Common myeloid progenitor, CD34-positive (primary cell): ENCODE results near the gene ZC3HAV1L.
"Not testable (repeated sequence)": the region's sequence is repeated elsewhere in the genome, so short reads cannot be mapped to it uniquely, and the experiment has no call there.

Experiments
- CTCF ChIA-PET: fragments of 350-600 bp; sonication (Branson Sonifier 250); formaldehyde crosslinking; loops from one replicate; lab custom pipeline; 2021; ENCODE audit warnings: antibody characterized with exemption; lab: Charles Lee
- POLR2A ChIA-PET: fragments of 350-600 bp; sonication (Branson Sonifier 250); formaldehyde crosslinking; loops from one replicate; lab custom pipeline; 2021; ENCODE audit warnings: antibody characterized with exemption; lab: Charles Lee
- DNase-seq, 3 donors: peaks; one replicate each; pipeline versions ENCODE4 v3.0.0 to v3.0.0-alpha.2; 2013
- H3K27ac ChIP-seq, 2 experiments: 1 replicate in 1 of 2; 2 replicates in 1 of 2; pipeline ENCODE4 v1.7.0; 2013; ENCODE audit warnings: inconsistent platforms in 2 of 2, low read length in 2 of 2, mild to moderate bottlenecking in 2 of 2, low read depth in 1 of 2, moderate library complexity in 1 of 2; ENCODE audit not compliant: severe bottlenecking in 2 of 2, insufficient read depth in 1 of 2, poor library complexity in 1 of 2
- H3K27me3 ChIP-seq, 5 experiments: replicated peaks in 2 of 5; 1 replicate in 3 of 5; 2 replicates in 2 of 5; pipeline versions ENCODE4 v1.6.1 to v1.7.0; 2013; ENCODE audit warnings: low read length in 4 of 5, mild to moderate bottlenecking in 2 of 5, moderate library complexity in 2 of 5, inconsistent platforms in 1 of 5; ENCODE audit not compliant: insufficient read depth in 5 of 5, control insufficient read depth in 4 of 5
- H3K36me3 ChIP-seq, 4 experiments: 1 replicate in 2 of 4; 2 replicates in 2 of 4; pipeline versions ENCODE4 v1.6.1 to v1.7.0; 2013; ENCODE audit warnings: low read length in 3 of 4, control low read depth in 1 of 4, mild to moderate bottlenecking in 1 of 4; ENCODE audit not compliant: control insufficient read depth in 4 of 4, insufficient read depth in 4 of 4
- H3K4me1 ChIP-seq, 4 experiments: 1 replicate in 3 of 4; 2 replicates in 1 of 4; pipeline versions ENCODE4 v1.6.1 to v1.7.1; 2013; ENCODE audit warnings: low read length in 3 of 4, mild to moderate bottlenecking in 3 of 4, control low read depth in 1 of 4, inconsistent platforms in 1 of 4, moderate library complexity in 1 of 4; ENCODE audit not compliant: control insufficient read depth in 4 of 4, insufficient read depth in 4 of 4; ENCODE audit errors: control extremely low read depth in 1 of 4
- H3K4me3 ChIP-seq, 7 experiments: 1 replicate in 4 of 7; 2 replicates in 3 of 7; pipeline versions ENCODE4 v1.5.1 to v1.7.0; 2013; ENCODE audit warnings: mild to moderate bottlenecking in 7 of 7, low read length in 6 of 7, moderate library complexity in 6 of 7, inconsistent platforms in 2 of 7, low read depth in 2 of 7, control low read depth in 1 of 7; ENCODE audit not compliant: insufficient read depth in 4 of 7, control insufficient read depth in 1 of 7; ENCODE audit errors: extremely low read depth in 1 of 7
- H3K9me3 ChIP-seq, 5 experiments: 1 replicate in 4 of 5; 2 replicates in 1 of 5; pipeline versions ENCODE4 v1.6.1 to v1.7.1; 2013; ENCODE audit warnings: low read length in 4 of 5, mild to moderate bottlenecking in 2 of 5, inconsistent platforms in 1 of 5, low read depth in 1 of 5, moderate library complexity in 1 of 5; ENCODE audit not compliant: control insufficient read depth in 4 of 5, insufficient read depth in 2 of 5; ENCODE audit errors: control extremely low read depth in 1 of 5
- whole genome bisulfite sequencing: methylation state at CpG from one replicate; pipeline ENCODE4 v1.1.5; 2013; ENCODE audit not compliant: insufficient coverage; 5-methylcytosine and 5-hydroxymethylcytosine counted together

The ZC3HAV1L gene

DNA sequence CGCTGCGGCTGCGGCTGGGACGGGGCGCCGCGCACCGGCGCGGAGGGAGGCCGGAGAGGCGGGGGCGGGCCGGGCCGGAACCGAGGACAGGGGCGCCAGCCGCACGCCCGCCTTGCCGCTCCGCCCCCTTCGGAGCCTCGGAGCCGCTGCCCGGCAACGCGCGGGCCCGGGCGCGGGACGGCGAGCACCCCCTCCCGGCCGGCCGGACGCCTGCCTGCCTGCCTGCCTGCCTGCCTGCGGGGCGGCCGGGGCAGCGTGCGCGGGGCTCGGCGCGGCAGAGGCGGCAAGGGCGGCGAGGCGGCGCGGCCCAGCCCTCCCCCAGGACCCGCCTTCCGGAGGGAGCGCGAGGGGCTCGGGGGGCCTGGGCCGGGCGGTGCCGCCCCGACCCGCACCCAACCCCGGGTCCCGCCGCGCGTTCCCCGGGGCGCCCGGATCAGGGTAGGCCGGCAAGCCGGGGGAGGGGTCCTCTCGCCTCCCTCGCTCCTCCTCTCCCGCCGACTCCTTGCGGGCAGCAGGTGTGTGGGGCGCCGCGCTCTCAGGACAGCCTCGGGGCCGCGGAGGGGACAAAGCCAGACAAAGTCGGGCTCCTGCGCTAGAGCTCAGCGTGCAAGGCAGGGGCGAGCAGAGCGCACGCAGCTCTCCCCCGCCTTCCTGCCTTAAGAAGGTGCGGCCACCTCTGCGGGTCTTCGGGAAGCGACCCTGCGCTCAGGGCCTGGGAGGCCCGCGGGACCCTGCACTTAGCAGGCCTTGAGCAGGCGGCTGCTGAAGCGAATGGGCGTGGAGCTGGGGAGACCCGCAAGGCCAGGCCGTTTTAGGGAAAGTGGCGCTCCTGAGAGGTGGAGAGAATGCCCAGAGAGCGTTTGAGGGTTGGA lies 54.3 kb downstream of the ZC3HAV1L start, which contains the start of gene KIAA1549:
Gene KIAA1549 (minus strand): TSS at position 58 of the 872 bp plus-strand sequence. CDS start 120 bp downstream, outside the sequence.
- Histone ChIP-seq H3K4me3 (peak within 1 kb of the TSS; percentile 61 to 92 (median 76)), H3K4me1 (peaks cover 5 to 22% (median 20%) of the 10 kb centered on the region in 4 experiments), H3K9me3 (no peaks in the 10 kb centered on the region), H3K36me3 (no peaks in the 10 kb centered on the region), H3K27ac (peak within 1 kb of the TSS in 1 of 2 experiments; percentile 70), H3K27me3 (no peaks in the 10 kb centered on the region)
- POLR2A ChIA-PET, result interaction anchor here (0.6 kb wide), 1 partner anchor 9 kb away, joined by 4 read pairs; no protein-coding TSS in a partner anchor
- DNase-seq, result peak; percentile 74 to 90 (median 82)
- under 1% methylated on average over 81 of the region's 105 CpGs for WGBS
- CTCF ChIA-PET, result interaction anchor here (0.8 to 2.4 kb wide), 5 partner anchors 34 to 95 kb away, joined by 3 to 10 read pairs (median 4); no protein-coding TSS in a partner anchor

DNA sequence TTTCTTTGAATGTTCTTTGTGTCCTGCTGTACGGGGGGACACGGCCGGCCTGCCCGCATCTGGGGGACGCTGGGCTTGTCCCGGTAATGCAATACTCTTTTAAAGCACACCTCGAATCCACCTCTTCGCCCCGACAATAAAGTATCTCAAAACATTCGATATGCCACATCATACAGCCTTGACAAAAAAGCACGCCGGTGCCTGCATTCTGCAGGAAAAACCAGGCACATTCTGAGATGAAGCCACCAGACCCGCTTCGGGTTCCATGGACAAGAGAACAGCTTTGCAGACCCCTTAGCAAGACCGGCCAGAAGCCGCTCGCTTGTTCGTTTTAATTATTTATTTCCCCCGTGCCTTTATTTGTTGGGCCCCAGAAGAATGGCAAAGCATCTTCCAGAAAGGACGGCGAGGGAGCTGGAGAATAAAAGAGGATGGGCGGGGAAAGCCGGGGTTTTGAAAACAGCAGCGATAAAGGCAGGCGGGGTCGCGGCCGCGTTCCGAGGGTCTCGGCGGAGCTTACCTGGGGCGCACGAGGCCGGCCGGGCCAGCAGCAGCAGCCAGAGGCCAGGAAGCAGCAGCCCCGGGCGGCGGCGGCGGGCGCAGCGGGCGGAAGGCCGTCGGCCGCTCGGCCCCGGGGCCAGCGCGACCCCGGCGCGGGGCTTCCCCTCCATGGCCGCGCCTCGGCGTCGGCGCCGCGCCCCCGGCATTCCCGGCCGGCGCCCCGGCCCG lies 55.1 kb downstream of the ZC3HAV1L start:
- ChIA-PET POLR2A (no interaction called here), CTCF (interaction anchor here (1.0 to 1.7 kb wide), 4 partner anchors 10 to 96 kb away, joined by 3 to 6 read pairs (median 4); no protein-coding TSS in a partner anchor)
- H3K36me3 ChIP-seq, result no peaks in the 10 kb centered on the region
- peak overlapping the region; percentile 61 to 92 (median 76) for H3K4me3 ChIP-seq
- peaks cover 5 to 25% (median 22%) of the 10 kb centered on the region in 4 experiments for H3K4me1 ChIP-seq
- no peaks in the 10 kb centered on the region for H3K9me3 ChIP-seq
- no peaks in the 10 kb centered on the region for H3K27me3 ChIP-seq
- WGBS, result under 1% methylated on average over 58 of the region's 68 CpGs
- H3K27ac ChIP-seq, result peak overlapping the region in 1 of 2 experiments; percentile 70
- DNase-seq, result peak; percentile 1 to 43 (median 14)

DNA sequence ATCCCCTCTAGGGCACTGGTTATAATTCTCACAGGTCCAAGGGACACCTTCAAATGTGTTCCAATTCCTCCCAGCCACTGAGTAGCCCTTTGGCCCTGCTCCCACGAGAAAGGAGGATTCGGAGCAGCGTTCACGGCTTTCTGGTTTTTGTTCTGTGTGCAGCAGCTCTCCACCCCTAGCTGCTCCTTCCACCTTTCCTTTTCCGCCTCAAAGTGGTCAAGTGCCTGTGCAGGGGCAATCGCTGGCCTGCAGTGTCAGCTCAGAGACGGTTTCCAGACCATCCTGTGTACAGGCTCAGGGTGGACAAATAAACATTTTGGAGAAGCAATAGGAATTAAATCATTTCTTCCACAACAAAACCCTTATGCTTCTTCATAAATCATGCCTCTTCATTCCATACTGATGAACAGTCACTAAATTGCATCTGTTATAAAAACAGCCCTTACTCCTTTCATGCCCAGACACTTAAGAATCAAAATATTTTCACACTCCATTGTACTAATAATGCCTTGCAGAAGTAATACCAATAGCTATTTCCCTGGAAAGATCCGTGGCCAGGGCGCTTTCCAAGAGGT lies 55.8 kb downstream of the ZC3HAV1L start:
- POLR2A ChIA-PET, result no interaction called here
- 80% methylated on average over 7 of the region's 9 CpGs for WGBS
- DNase-seq, result no peak
- Histone ChIP-seq H3K9me3 (no peaks in the 10 kb centered on the region), H3K4me3 (peak overlapping the region in 6 of 7 experiments; percentile 72 to 92 (median 76)), H3K27me3 (no peaks in the 10 kb centered on the region), H3K27ac (no peak overlapping the region), H3K4me1 (peaks cover 5 to 29% (median 25%) of the 10 kb centered on the region in 4 experiments), H3K36me3 (no peaks in the 10 kb centered on the region)
- CTCF ChIA-PET, result interaction anchor here (1.0 to 1.7 kb wide), 4 partner anchors 9 to 96 kb away, joined by 3 to 6 read pairs (median 4); no protein-coding TSS in a partner anchor

DNA sequence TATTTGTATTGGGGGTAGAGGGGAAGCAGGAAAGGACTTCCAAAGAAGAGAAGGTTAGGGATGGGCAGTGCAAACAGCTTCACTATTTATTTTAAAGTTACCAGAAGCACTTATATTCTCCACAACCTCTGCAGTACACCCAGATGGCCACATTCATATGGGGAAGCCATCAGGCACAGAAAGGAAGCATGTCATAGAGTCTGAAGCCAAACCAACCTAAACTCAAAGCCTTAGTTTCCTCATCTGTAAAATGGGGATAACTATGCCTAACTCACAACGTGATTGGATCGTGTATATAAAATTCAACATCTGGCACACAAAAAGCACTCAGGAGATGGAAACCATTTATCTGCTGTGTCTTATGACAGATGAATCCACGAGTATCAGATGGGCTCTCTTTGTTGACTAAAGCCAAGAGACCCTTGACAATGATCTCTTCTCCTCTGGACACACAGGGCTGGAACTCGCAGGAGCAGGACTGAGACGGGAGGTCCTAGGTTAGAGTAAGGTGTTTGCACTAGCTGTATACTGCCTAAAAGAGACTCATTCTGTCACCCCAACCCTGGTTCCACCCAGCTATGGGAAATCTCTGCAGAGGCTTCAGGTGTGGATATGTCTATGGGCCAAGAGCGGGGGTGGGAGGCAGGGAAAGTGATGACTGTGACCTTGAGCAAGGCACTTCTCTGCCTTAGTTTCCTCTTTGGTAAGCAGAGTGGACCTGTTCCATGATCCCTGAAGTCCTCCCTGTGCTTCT lies 56.4 kb downstream of the ZC3HAV1L start:
- no peaks in the 10 kb centered on the region for H3K27me3 ChIP-seq
- H3K4me3 ChIP-seq, result peak overlapping the region in 1 of 7 experiments; percentile 77
- peak; percentile 46 to 83 (median 77) for DNase-seq
- CTCF ChIA-PET, result interaction anchor here (1.0 to 1.7 kb wide), 3 partner anchors 84 to 95 kb away, joined by 3 to 5 read pairs (median 4); no protein-coding TSS in a partner anchor
- no peaks in the 10 kb centered on the region for H3K9me3 ChIP-seq
- no peaks in the 10 kb centered on the region for H3K36me3 ChIP-seq
- WGBS, result 100% methylated on average over 4 of the region's 6 CpGs
- H3K4me1 ChIP-seq, result peaks cover 5 to 29% (median 25%) of the 10 kb centered on the region in 4 experiments
- no peak overlapping the region for H3K27ac ChIP-seq
- POLR2A ChIA-PET, result no interaction called here

DNA sequence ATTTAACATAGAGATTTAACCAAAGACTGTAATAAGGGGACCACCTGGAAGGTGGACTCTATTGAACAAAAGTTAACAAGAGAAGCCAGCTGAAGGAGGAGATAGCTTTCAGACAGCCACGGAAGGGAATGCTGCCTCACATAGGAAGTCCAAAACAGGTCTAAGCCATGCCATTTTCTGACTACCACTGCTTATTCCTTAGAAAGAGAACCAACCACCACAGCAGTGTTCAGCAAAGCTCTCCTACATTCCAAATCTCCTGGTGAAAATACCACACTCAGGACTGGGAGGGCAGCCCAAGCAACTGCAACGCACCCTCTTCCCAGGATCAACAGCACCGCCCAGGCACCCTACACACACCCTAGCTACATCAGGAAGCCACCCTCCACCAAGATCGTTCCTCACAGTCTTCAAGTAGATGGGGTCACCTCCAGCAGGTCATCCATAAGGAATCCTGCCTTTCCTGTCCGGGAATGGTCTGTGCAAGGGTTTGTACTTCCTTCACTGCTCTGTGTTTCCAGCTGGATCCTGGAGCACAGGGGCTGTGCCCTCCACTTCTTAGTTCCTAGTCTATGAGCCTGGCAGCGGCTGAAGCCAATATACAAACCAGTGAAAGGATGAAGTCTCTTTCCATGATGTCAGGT lies 57.2 kb downstream of the ZC3HAV1L start:
- WGBS, result 93% methylated on average over 6 of the region's 6 CpGs
- ChIA-PET POLR2A (no interaction called here), CTCF (interaction anchor here (1.0 to 1.7 kb wide), 2 partner anchors 83 to 94 kb away, joined by 3 to 5 read pairs; no protein-coding TSS in a partner anchor)
- H3K4me3 ChIP-seq, result no peak overlapping the region
- no peak overlapping the region for H3K27ac ChIP-seq
- H3K27me3 ChIP-seq, result no peaks in the 10 kb centered on the region
- no peaks in the 10 kb centered on the region for H3K36me3 ChIP-seq
- peaks cover 5 to 29% (median 25%) of the 10 kb centered on the region in 4 experiments for H3K4me1 ChIP-seq
- H3K9me3 ChIP-seq, result no peaks in the 10 kb centered on the region
- DNase-seq, result no peak

DNA sequence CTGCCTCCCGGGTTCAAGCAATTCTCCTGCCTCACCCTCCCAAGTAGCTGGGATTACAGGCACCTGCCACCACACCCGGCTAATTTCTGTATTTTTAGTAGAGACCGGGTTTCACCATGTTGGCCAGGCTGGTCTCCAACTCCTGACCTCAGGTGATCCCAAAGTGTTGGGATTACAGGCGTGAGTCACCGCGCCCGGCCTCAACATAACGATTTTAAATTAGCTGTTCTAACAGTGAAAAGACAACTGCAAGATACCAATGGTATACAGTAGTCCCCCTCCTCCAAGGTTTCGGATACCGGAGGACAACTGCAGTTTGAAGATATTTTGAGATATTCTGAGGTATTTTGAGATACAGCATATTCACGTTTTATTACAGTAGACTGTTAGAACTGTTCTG lies 59.7 kb downstream of the ZC3HAV1L start:
- H3K27ac ChIP-seq, H3K27me3 ChIP-seq, H3K4me3 ChIP-seq, DNase-seq, POLR2A ChIA-PET, H3K9me3 ChIP-seq, H3K36me3 ChIP-seq: not testable (repeated sequence)
- peaks cover 3 to 17% (median 16%) of the 10 kb centered on the region in 4 experiments for H3K4me1 ChIP-seq
- 95% methylated on average over 8 of the region's 11 CpGs for WGBS
- CTCF ChIA-PET, result interaction anchor here (0.7 to 2.9 kb wide), 3 partner anchors 10 to 90 kb away, joined by 3 to 10 read pairs (median 3); no protein-coding TSS in a partner anchor
